ENCODE data around the gene ANKS6.

Gene ANKS6

GRCh38 chr9:98743329-98743728 is 53.0 kb downstream of the ANKS6 start:
- H3K4me3 ChIP-seq (ENCODE audit: low read length, poor library complexity, severe bottlenecking), result no peak overlapping the region
- H3K27me3 ChIP-seq (ENCODE audit: insufficient read depth, low read length, poor library complexity, severe bottlenecking), result no peaks in the 10 kb centered on the region
- H3K9me2 ChIP-seq (replicated peaks; ENCODE audit: low read depth, low read length), result no peaks in the 10 kb centered on the region
- H3K36me3 ChIP-seq (ENCODE audit: insufficient read depth, low read length), result no peaks in the 10 kb centered on the region
- no peaks in the 10 kb centered on the region for H4K20me1 ChIP-seq (ENCODE audit: insufficient read depth, low read length, poor library complexity, severe bottlenecking)
- no peaks in the 10 kb centered on the region for H3K79me2 ChIP-seq (ENCODE audit: insufficient read depth, low read length)
- H3K9ac ChIP-seq (ENCODE audit: low read depth, low read length, poor library complexity, severe bottlenecking), result no peak overlapping the region
- H2AFZ ChIP-seq (ENCODE audit: low read length), result no peak overlapping the region
- peaks cover 11% of the 10 kb centered on the region for H3F3A ChIP-seq (ENCODE audit: low read depth)
- H3K4me1 ChIP-seq (ENCODE audit: insufficient read depth, low read length, poor library complexity, severe bottlenecking), result peaks cover 34% of the 10 kb centered on the region
- no peak overlapping the region for H3K4me2 ChIP-seq (ENCODE audit: low read depth, low read length, poor library complexity, severe bottlenecking)
- TF ChIP-seq EZH2phosphoT487 (IDR thresholded peaks at IDR 0.05; ENCODE audit: borderline replicate concordance) (no peak), CTCF (conservative IDR thresholded peaks at IDR 0.05; ENCODE audit: low read length) (no peak)
- H3K9me3 ChIP-seq (ENCODE audit: insufficient read depth, low read depth, low read length), result no peaks in the 10 kb centered on the region

DNA sequence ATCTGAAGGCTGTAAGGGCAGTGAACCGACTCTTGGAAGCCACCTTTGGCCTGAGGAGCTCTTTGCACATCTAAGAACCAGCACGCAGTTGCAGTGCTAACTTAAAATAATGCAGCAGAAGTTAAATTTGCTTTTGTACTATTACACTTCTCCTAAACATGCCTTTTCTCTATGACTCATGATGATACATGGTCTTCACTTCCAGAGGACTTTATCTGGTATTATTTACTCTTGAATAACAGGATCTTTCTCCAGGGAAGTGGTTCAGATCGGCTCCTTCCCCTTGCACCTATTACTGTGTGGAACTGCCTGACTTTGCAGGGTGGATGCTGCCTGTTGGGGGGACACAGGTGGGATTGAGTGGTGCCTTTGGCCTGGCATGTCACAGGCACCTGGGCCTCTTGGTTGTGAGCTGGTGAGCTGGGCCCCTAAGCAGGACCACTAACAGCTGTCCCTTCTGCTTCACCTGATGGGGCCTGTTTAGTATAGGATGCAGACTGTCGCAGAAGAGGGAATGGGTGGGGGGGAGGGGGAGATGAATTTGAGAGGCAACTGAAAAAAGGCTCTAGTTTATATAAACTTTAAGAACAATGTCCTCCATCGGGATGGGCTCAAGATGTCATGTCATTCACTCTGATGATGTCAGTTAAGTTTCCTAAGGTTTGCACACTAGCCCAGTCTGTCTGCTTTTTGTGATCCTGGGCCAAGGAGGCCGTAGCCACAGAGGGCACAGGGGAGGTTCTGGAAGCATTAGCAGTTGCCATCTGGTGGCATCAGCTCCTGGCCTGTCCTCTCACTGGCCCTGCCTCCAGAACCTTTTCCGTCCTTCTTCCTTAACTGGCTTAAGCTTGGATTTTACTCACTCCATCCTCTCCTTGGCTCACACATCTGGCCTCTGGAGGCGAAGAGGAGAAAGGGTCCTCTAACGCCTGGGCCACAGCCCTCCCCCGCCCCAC is 53.8 kb downstream of the ANKS6 start:
- no peaks in the 10 kb centered on the region for H3K79me2 ChIP-seq (ENCODE audit: insufficient read depth, low read length)
- no peaks in the 10 kb centered on the region for H3K36me3 ChIP-seq (ENCODE audit: insufficient read depth, low read length)
- H3K4me2 ChIP-seq (ENCODE audit: low read depth, low read length, poor library complexity, severe bottlenecking), result no peak overlapping the region

GRCh38 chr9:98740226-98740881 is 56.0 kb downstream of the ANKS6 start:
- peak; percentile 83; the same call in 1 of the 2 replicates for TF ChIP-seq EZH2phosphoT487 (IDR thresholded peaks at IDR 0.05; ENCODE audit: borderline replicate concordance)
- no peak for TF ChIP-seq CTCF (conservative IDR thresholded peaks at IDR 0.05; ENCODE audit: low read length)
- Histone ChIP-seq H3K36me3 (ENCODE audit: insufficient read depth, low read length) (no peaks in the 10 kb centered on the region), H4K20me1 (ENCODE audit: insufficient read depth, low read length, poor library complexity, severe bottlenecking) (no peaks in the 10 kb centered on the region), H3K9me3 (ENCODE audit: insufficient read depth, low read depth, low read length) (no peaks in the 10 kb centered on the region), H2AFZ (ENCODE audit: low read length) (no peak overlapping the region), H3F3A (ENCODE audit: low read depth) (peaks cover 11% of the 10 kb centered on the region), H3K79me2 (ENCODE audit: insufficient read depth, low read length) (no peaks in the 10 kb centered on the region), H3K9ac (ENCODE audit: low read depth, low read length, poor library complexity, severe bottlenecking) (no peak overlapping the region), H3K4me2 (ENCODE audit: low read depth, low read length, poor library complexity, severe bottlenecking) (peak overlapping the region; percentile 56), H3K27me3 (ENCODE audit: insufficient read depth, low read length, poor library complexity, severe bottlenecking) (no peaks in the 10 kb centered on the region), H3K9me2 (replicated peaks; ENCODE audit: low read depth, low read length) (no peaks in the 10 kb centered on the region), H3K4me3 (ENCODE audit: low read length, poor library complexity, severe bottlenecking) (peak overlapping the region; percentile 22), H3K4me1 (ENCODE audit: insufficient read depth, low read length, poor library complexity, severe bottlenecking) (peaks cover 45% of the 10 kb centered on the region)

More for the DNA sequence above, 53.8 kb downstream of the ANKS6 start:
- no peaks in the 10 kb centered on the region for H3K9me3 ChIP-seq (ENCODE audit: insufficient read depth, low read depth, low read length)
- TF ChIP-seq CTCF (conservative IDR thresholded peaks at IDR 0.05; ENCODE audit: low read length) (no peak), EZH2phosphoT487 (IDR thresholded peaks at IDR 0.05; ENCODE audit: borderline replicate concordance) (no peak)
- no peaks in the 10 kb centered on the region for H3K27me3 ChIP-seq (ENCODE audit: insufficient read depth, low read length, poor library complexity, severe bottlenecking)
- no peaks in the 10 kb centered on the region for H3K9me2 ChIP-seq (replicated peaks; ENCODE audit: low read depth, low read length)
- peaks cover 34% of the 10 kb centered on the region for H3K4me1 ChIP-seq (ENCODE audit: insufficient read depth, low read length, poor library complexity, severe bottlenecking)
- H3K9ac ChIP-seq (ENCODE audit: low read depth, low read length, poor library complexity, severe bottlenecking), result no peak overlapping the region
- no peaks in the 10 kb centered on the region for H4K20me1 ChIP-seq (ENCODE audit: insufficient read depth, low read length, poor library complexity, severe bottlenecking)
- no peak overlapping the region for H2AFZ ChIP-seq (ENCODE audit: low read length)
- H3F3A ChIP-seq (ENCODE audit: low read depth), result peaks cover 11% of the 10 kb centered on the region
- no peak overlapping the region for H3K4me3 ChIP-seq (ENCODE audit: low read length, poor library complexity, severe bottlenecking)

Measured in Loucy (cell line).